ENCODE results near the gene RXRA.

GRCh38 chr9:134378901-134379338, 52.7 kb downstream of the RXRA start:
- TF ChIP-seq, protein P1, sequence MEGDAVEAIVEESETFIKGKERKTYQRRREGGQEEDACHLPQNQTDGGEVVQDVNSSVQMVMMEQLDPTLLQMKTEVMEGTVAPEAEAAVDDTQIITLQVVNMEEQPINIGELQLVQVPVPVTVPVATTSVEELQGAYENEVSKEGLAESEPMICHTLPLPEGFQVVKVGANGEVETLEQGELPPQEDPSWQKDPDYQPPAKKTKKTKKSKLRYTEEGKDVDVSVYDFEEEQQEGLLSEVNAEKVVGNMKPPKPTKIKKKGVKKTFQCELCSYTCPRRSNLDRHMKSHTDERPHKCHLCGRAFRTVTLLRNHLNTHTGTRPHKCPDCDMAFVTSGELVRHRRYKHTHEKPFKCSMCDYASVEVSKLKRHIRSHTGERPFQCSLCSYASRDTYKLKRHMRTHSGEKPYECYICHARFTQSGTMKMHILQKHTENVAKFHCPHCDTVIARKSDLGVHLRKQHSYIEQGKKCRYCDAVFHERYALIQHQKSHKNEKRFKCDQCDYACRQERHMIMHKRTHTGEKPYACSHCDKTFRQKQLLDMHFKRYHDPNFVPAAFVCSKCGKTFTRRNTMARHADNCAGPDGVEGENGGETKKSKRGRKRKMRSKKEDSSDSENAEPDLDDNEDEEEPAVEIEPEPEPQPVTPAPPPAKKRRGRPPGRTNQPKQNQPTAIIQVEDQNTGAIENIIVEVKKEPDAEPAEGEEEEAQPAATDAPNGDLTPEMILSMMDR (IDR thresholded peaks at IDR 0.05; ENCODE audit: low read length), result no peak
- TF ChIP-seq EZH2 (IDR thresholded peaks at IDR 0.05; ENCODE audit: borderline replicate concordance, low read length), result no peak
